HG03521 (cell line): Measurements from ENCODE around the gene MED25.

Experiments used
- ATAC-seq: cut with Tn5 transposase; IDR thresholded peaks from one replicate; pipeline ENCODE4 v1.9.1; 2021; ENCODE audit warnings: mild to moderate bottlenecking, moderate library complexity; ENCODE audit not compliant: unreplicated experiment

The MED25 gene

GRCh38 chr19:49855676-49856573 lies 37.8 kb downstream of the MED25 start:
- no peak for ATAC-seq

- ATAC-seq, result no peak
Measured at GRCh38 chr19:49856574-49857021, 38.5 kb downstream of the MED25 start.

GRCh38 chr19:49857061-49857837 lies 39.2 kb downstream of the MED25 start:
- ATAC-seq, result no peak

- ATAC-seq, result no peak
Measured at GRCh38 chr19:49857838-49858087, 39.7 kb downstream of the MED25 start.

DNA sequence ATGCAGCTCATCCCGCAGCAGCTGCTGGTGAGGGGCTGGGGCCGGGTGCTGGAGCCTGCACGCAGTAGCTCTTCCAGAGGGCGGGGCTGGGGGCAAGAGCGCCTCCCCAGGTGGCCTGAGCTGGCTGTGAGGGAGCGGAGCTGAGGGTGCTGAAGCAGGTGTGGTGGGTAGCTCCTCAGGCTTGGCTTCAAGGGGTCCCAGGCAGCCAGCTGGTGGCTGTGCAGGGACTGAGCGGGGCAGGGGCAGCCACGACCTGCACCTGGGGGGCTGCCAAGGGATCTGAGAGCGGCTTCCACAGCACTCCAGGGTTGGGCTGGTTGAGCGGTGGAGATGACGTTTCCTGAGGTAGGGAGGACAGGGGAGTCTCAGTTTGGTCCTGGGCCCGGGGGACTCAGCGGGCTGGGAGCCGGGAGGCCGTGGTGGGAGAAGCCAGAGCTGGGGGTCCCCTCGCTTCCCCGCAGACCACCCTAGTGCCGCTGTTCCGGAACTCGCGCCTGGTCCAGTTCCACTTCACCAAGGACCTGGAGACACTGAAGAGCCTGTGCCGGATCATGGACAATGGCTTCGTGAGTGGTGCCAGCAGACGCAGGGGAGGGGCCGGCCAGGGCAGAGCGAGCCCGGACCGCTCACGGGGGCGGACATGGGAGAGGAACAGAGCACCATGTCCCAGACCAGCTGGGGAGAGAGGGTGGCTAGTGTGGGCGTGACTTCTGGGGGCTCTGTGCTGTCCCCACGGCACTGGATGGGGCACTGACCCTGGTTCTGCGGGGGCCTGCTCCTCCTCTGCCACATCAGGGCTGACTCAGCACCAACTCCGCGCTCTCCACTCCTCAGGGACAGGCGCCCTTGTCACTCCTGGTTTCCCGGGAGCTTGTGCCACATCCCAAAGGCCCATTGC lies 40.2 kb downstream of the MED25 start:
- ATAC-seq, result no peak

GRCh38 chr19:49859682-49860335 lies 41.7 kb downstream of the MED25 start:
- no peak for ATAC-seq

DNA sequence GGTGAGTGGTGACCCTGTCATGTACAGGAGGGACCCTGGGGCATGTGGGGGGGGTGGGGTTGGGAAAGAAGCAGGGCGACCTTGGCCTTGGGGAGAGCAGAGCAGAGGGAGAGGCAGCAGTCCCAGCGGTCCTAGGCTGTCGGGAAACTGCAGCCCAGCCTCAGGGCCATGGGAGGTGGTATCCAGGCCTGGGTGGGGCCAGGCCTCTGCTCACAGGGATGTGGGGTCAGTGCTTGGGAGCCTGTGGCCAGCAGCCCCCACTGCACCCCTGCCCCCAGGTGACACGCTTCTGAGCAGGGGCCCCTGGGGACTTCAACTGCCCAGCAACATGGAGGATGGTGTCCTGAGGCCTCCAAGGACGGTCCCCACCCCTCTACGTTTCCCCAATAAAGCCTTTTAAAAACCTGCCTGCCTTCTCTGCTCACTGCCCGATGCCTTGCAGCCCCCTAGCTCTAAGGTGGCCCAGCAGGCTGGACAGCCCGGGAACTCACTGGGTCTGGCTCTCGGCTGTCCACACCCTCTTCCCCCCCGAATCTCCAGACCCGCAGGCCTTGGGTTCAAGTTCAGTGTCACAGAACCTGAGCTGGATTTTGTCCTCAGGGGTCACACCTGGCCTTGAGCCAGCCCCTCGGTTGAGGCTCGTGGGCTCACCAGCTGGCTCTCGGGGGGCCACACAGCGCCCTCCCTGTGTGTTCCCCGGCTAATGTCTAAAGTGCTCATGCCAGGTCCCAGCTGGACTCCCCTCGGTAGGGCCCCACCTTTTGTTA lies 42.4 kb downstream of the MED25 start:
- ATAC-seq, result no peak

DNA sequence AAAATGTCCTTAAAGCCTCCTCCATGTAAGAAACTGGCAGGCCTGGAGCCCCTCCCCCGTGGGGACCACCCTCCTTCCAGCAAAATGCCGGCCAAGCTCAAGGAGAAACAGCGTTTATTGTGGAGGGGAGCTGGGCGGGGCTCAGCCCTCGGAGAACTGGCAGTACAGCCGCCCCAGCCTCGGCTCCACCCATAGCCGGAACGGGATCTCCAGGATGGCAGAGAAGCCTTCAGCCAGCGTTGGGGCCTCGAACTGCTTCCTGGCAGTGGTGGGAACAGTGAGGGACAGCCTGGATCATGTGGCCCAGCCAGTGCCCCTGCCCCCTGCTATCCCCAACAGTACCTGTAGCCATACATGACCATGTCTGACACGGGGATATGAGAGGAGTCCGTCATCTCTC lies 43.0 kb downstream of the MED25 start:
- no peak for ATAC-seq

GRCh38 chr19:49861541-49862378 lies 43.7 kb downstream of the MED25 start:
- ATAC-seq, result no peak

- ATAC-seq, result no peak
Measured at GRCh38 chr19:49862391-49863253, 44.5 kb downstream of the MED25 start.

DNA sequence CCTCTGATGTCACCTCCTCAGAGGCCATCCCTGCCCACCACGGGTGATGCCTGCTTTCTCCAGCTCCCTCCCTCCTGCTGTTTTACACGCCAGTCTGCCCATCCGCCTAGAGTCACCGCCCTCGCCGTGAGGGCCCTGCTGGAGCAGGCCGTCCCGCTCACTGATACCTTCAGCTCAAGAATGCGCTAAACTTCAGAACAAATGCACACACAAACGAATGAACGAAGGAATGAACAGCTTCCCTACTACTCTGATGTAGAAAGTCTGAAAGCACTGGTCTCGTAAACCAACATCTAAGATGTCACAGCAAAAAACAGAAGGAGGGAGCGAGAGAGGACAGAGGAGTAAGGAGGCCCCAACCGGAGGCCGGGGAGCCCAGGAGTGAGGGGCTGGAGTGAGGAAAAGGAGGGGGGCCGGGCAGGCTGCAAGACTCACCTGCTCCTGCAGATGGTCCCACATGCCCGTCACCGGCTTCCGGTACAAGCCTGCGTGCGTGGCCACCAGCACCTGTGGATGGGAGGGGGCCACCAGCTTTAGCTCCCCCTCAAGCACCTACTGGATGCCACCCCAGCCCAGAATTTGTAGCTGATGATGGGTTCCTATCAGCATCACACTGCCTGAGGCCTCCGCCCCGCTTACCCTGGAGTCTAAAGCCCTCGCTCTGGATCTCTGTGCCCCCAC lies 45.3 kb downstream of the MED25 start:
- ATAC-seq, result no peak

GRCh38 chr19:49863935-49864320 lies 45.8 kb downstream of the MED25 start:
- ATAC-seq, result no peak

DNA sequence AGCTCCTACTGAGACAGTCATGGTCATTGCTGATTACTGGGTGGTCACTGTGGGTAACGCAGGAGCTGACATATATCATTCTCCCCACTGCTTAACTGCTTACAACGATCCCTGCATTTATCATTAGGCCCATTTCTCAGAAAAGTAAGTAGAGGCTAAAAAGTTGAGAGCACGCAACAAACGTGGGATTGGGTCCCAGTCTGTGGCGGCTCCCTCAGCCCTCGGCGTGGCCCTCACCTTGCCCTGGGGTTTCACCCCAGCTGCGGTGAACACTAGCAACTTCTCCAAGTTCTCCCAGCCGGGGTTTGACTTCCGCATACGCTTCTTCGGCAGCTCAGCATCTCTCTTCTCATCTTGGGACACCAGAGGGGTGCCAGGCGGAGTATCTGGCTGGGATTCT lies 46.8 kb downstream of the MED25 start:
- no peak for ATAC-seq

DNA sequence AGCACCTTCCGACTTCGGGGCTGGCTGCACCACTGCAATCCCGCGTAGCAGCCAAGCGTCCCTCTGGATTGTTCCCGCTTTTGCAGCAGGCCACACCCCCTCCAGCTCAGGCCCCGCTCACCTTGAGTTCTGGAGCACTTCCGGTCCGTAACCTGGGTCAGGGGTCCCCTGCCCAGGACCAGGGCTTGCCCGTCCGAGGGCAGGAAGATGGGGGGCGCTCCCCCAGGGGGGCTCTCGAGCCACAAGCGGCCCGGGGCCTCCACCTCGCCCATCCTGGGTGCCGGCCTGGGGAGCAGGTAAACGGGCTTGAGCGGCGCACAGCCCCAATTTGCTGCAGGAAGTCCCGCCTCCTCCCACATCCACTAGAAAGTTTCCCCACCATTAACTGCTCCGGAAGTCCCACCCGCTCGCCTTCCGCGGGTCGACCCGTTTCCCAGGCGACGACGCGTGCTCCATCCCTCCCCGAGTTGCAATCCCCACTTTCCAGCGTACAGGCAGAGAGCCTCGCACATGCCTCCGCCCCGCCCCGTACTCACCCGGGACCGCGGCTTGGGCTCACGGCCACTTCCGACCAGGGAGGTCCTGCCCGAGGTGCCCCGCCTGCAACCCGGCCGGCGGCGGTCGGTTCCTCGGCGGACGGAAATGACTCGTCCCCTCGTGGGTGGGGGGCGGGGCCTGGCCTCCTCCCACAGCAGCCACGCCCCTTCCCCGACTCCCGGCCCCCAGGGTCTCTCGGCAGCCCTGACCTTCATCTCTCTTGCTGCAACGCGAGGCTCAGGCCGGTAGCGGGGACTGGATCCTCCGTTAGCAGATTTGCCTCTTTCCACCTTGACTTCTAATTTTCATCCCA lies 49.1 kb downstream of the MED25 start, which contains the start of gene PNKP:
PNKP (minus strand) TSS at position 644 of the 850 bp plus-strand sequence; CDS start at position 272, 372 bp downstream.
- peak; percentile 44 for ATAC-seq

GRCh38 chr19:49869009-49869483 lies 51.0 kb downstream of the MED25 start:
- ATAC-seq, result peak; percentile 4
